ENCODE results near the gene NACC2.

Gene NACC2

GRCh38 chr9:136107155-136107952, 12.3 kb upstream of the NACC2 start:
- ChIA-PET CTCF (interaction anchor here (0.6 to 4.4 kb wide), 4 partner anchors 15 to 1316 kb away, joined by 3 to 20 read pairs (median 4); partner anchors contain the start of gene EXD3), POLR2A (interaction anchor here (3.4 to 7.9 kb wide), 2 partner anchors 10 to 11 kb away, joined by 15 to 84 read pairs; partner anchors contain the start of genes NACC2 and TMEM250)
- H3K4me3 ChIP-seq (ENCODE audit: low read depth, low read length): no peak overlapping the region
- H3K4me1 ChIP-seq (ENCODE audit: control insufficient read depth, insufficient read depth, low read length): peaks cover 8% of the 10 kb centered on the region; the same call in 1 of the 2 replicates
- TF ChIP-seq ZNF341 (tag by site-specific recombination; IDR thresholded peaks at IDR 0.05; ENCODE audit: low read depth): peak; percentile 77
- TF ChIP-seq ZSCAN30 (tag by site-specific recombination; IDR thresholded peaks at IDR 0.05): no peak
- peak; percentile 66; the same call in 1 of the 2 replicates for TF ChIP-seq ZBTB48 (tag by site-specific recombination; IDR thresholded peaks at IDR 0.05)
- peak; percentile 23; the same call in 1 of the 2 replicates for TF ChIP-seq SP2 (tag by site-specific recombination; IDR thresholded peaks at IDR 0.05)
- TF ChIP-seq KLF9 (tag by site-specific recombination; IDR thresholded peaks at IDR 0.05; ENCODE audit: low read depth): 0 out of 2 replicates have a peak, but pooled peaks have one; percentile 32
- TF ChIP-seq ZNF510 (tag by site-specific recombination; IDR thresholded peaks at IDR 0.05; ENCODE audit: insufficient replicate concordance): no peak
- no peaks in the 10 kb centered on the region for H3K9me3 ChIP-seq (ENCODE audit: control insufficient read depth, insufficient read depth, low read depth, low read length)
- H3K27ac ChIP-seq (ENCODE audit: extremely low read depth, low read depth, low read length): peak overlapping the region; percentile 92; the same call in 1 of the 2 replicates
- H3K36me3 ChIP-seq (ENCODE audit: control insufficient read depth in 2 of 2, insufficient read depth in 1 of 2, low read length in 2 of 2): no peaks in the 10 kb centered on the region

DNA sequence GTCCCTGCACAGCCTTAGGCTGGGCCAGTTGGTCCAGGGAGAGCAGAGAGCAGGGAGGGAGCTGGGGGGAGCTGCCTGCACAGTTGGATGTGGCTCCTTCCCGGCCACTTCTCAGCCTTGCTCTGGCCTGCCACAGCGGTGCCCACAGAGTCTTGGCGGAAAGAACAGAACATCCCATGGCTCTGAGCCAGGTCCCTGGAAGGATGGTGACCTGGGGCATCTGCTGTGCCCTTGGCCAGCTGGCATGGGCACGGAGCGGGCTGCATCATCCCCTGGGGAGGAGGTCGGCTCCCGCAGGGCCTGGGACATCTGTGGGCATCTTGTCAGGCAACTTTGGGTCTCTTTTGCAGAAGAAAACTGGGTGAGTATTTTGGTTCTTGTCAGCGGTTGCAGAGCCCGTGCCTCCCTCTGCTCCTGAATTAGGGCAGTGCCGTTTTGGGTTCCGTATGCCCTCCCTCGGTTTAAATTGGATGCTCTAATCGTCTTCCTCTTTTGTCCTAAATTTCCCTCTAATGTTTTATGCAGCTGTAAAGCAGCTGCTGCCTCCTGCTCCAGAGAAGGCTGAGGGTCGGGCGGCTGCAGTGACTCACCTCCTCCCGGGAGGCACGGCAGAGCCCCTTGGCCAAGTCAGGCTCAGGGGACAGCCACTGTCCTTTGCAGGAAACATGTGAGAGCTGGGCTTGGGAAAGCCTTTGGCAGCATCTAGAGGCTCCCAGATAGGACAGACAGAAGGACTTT, 10.5 kb upstream of the NACC2 start:
- POLR2A ChIA-PET: interaction anchor here (7.9 kb wide), 1 partner anchor 9 kb away, joined by 84 read pairs; the partner anchor contains the start of gene NACC2

More for the DNA sequence above, 10.5 kb upstream of the NACC2 start:
- peaks cover 8% of the 10 kb centered on the region; the same call in 1 of the 2 replicates for H3K4me1 ChIP-seq (ENCODE audit: control insufficient read depth, insufficient read depth, low read length)
- no peak overlapping the region for H3K27ac ChIP-seq (ENCODE audit: extremely low read depth, low read depth, low read length)
- no peaks in the 10 kb centered on the region for H3K36me3 ChIP-seq (ENCODE audit: control insufficient read depth in 2 of 2, insufficient read depth in 1 of 2, low read length in 2 of 2)
- CTCF ChIA-PET: interaction anchor here (0.7 to 1.4 kb wide), 2 partner anchors 17 to 502 kb away, joined by 3 to 5 read pairs; no protein-coding TSS in a partner anchor
- no peak overlapping the region for H3K4me3 ChIP-seq (ENCODE audit: low read depth, low read length)
- peak; percentile 84 for TF ChIP-seq ZNF341 (tag by site-specific recombination; IDR thresholded peaks at IDR 0.05; ENCODE audit: low read depth)
- 0 out of 2 replicates have a peak, but pooled peaks have one; percentile 12 for TF ChIP-seq ZIC2 (tag by site-specific recombination; IDR thresholded peaks at IDR 0.05)
- peak; percentile 64; the same call in 1 of the 2 replicates for TF ChIP-seq ZBTB8A (tag by site-specific recombination; IDR thresholded peaks at IDR 0.05)
- 0 out of 2 replicates have a peak, but pooled peaks have one; percentile 21 for TF ChIP-seq ZNF600 (tag by site-specific recombination; IDR thresholded peaks at IDR 0.05)
- TF ChIP-seq, protein P1, sequence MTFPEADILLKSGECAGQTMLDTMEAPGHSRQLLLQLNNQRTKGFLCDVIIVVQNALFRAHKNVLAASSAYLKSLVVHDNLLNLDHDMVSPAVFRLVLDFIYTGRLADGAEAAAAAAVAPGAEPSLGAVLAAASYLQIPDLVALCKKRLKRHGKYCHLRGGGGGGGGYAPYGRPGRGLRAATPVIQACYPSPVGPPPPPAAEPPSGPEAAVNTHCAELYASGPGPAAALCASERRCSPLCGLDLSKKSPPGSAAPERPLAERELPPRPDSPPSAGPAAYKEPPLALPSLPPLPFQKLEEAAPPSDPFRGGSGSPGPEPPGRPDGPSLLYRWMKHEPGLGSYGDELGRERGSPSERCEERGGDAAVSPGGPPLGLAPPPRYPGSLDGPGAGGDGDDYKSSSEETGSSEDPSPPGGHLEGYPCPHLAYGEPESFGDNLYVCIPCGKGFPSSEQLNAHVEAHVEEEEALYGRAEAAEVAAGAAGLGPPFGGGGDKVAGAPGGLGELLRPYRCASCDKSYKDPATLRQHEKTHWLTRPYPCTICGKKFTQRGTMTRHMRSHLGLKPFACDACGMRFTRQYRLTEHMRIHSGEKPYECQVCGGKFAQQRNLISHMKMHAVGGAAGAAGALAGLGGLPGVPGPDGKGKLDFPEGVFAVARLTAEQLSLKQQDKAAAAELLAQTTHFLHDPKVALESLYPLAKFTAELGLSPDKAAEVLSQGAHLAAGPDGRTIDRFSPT (tag by site-specific recombination; IDR thresholded peaks at IDR 0.05): peak; percentile 51
- TF ChIP-seq ZNF791 (tag by site-specific recombination; IDR thresholded peaks at IDR 0.05): no peak
- no peak for TF ChIP-seq ZSCAN23 (tag by site-specific recombination; IDR thresholded peaks at IDR 0.05)
- TF ChIP-seq ZNF529 (tag by site-specific recombination; IDR thresholded peaks at IDR 0.05; ENCODE audit: insufficient replicate concordance): no peak
- no peak for TF ChIP-seq ZNF664 (tag by site-specific recombination; IDR thresholded peaks at IDR 0.05)
- no peak for TF ChIP-seq ZBTB6 (tag by site-specific recombination; IDR thresholded peaks at IDR 0.05)
- no peak for TF ChIP-seq ZNF292 (tag by site-specific recombination; IDR thresholded peaks at IDR 0.05; ENCODE audit: borderline replicate concordance, low read depth)
- no peak for TF ChIP-seq PRDM10 (tag by site-specific recombination; IDR thresholded peaks at IDR 0.05)
- H3K9me3 ChIP-seq (ENCODE audit: control insufficient read depth, insufficient read depth, low read depth, low read length): no peaks in the 10 kb centered on the region

All from HEK293 (cell line).